Neural cell (in vitro differentiated cells): ENCODE data around the gene SUGCT.

ENCODE experiments used
- EP300 ChIP-seq: fragments of 450-650 bp; conservative IDR thresholded peaks from 2 replicates; pipeline ENCODE4 v1.6.1; 2014; ENCODE audit warnings: antibody characterized with exemption, mild to moderate bottlenecking, moderate library complexity; ENCODE audit not compliant: poor library complexity, severe bottlenecking
- EZH2 ChIP-seq: fragments of 200-600, 300-800 bp; shearing (Covaris generic), sonication (generic); IDR thresholded peaks from 2 replicates; pipeline ENCODE4 v1.6.1; 2014; ENCODE audit warnings: antibody characterized with exemption, low read length, borderline replicate concordance, mild to moderate bottlenecking; ENCODE audit not compliant: insufficient read depth, poor library complexity, severe bottlenecking
- POLR2AphosphoS5 ChIP-seq: IDR thresholded peaks from 2 replicates; pipeline ENCODE4 v1.6.1; 2012
- RAD21 ChIP-seq: fragments of 450-650 bp; conservative IDR thresholded peaks from 2 replicates; pipeline ENCODE4 v1.6.1; 2014; ENCODE audit warnings: antibody characterized with exemption, mild to moderate bottlenecking, moderate library complexity
- SMC3 ChIP-seq: fragments of 450-650 bp; conservative IDR thresholded peaks from 2 replicates; pipeline ENCODE4 v1.6.1; 2014; ENCODE audit warnings: antibody characterized with exemption, mild to moderate bottlenecking, moderate library complexity; ENCODE audit not compliant: poor library complexity
- TAF1 ChIP-seq: IDR thresholded peaks from 2 replicates; pipeline ENCODE4 v1.6.1; 2012; ENCODE audit warnings: low read depth
- TF ChIP-seq, protein P1 (sequence below): fragments of 450-650 bp; IDR thresholded peaks from 2 replicates; pipeline ENCODE4 v1.5.1; 2014; ENCODE audit warnings: antibody characterized with exemption, mild to moderate bottlenecking, moderate library complexity; ENCODE audit not compliant: poor library complexity, severe bottlenecking
- TF ChIP-seq, protein P2 (sequence below): IDR thresholded peaks from 2 replicates; pipeline ENCODE4 v1.6.1; 2012; ENCODE audit warnings: borderline replicate concordance

DNA sequence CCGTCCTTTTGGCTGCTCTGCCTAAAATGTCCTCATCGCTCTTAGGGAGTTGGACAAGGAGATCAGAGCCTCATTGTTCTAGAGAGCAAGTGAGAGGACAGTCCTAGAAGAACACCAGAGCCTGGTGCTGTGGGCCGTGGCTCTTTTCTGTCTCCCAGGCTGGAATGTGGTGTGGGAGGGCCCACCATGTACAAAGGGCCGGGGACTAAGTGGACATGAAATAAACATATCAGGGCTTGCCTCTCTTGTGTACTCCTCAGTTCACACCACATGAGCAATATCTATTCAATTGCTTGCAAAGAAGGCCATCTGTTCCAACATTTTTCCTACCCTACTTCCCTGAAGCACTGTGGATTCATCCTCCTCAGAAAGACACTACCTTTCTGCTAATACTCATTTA is 510.4 kb downstream of the SUGCT start:
- TF ChIP-seq, protein P1, sequence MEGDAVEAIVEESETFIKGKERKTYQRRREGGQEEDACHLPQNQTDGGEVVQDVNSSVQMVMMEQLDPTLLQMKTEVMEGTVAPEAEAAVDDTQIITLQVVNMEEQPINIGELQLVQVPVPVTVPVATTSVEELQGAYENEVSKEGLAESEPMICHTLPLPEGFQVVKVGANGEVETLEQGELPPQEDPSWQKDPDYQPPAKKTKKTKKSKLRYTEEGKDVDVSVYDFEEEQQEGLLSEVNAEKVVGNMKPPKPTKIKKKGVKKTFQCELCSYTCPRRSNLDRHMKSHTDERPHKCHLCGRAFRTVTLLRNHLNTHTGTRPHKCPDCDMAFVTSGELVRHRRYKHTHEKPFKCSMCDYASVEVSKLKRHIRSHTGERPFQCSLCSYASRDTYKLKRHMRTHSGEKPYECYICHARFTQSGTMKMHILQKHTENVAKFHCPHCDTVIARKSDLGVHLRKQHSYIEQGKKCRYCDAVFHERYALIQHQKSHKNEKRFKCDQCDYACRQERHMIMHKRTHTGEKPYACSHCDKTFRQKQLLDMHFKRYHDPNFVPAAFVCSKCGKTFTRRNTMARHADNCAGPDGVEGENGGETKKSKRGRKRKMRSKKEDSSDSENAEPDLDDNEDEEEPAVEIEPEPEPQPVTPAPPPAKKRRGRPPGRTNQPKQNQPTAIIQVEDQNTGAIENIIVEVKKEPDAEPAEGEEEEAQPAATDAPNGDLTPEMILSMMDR = no peak
- TF ChIP-seq TAF1 = no peak
- no peak for TF ChIP-seq EZH2
- no peak for TF ChIP-seq EP300
- no peak for TF ChIP-seq SMC3
- TF ChIP-seq, protein P2, sequence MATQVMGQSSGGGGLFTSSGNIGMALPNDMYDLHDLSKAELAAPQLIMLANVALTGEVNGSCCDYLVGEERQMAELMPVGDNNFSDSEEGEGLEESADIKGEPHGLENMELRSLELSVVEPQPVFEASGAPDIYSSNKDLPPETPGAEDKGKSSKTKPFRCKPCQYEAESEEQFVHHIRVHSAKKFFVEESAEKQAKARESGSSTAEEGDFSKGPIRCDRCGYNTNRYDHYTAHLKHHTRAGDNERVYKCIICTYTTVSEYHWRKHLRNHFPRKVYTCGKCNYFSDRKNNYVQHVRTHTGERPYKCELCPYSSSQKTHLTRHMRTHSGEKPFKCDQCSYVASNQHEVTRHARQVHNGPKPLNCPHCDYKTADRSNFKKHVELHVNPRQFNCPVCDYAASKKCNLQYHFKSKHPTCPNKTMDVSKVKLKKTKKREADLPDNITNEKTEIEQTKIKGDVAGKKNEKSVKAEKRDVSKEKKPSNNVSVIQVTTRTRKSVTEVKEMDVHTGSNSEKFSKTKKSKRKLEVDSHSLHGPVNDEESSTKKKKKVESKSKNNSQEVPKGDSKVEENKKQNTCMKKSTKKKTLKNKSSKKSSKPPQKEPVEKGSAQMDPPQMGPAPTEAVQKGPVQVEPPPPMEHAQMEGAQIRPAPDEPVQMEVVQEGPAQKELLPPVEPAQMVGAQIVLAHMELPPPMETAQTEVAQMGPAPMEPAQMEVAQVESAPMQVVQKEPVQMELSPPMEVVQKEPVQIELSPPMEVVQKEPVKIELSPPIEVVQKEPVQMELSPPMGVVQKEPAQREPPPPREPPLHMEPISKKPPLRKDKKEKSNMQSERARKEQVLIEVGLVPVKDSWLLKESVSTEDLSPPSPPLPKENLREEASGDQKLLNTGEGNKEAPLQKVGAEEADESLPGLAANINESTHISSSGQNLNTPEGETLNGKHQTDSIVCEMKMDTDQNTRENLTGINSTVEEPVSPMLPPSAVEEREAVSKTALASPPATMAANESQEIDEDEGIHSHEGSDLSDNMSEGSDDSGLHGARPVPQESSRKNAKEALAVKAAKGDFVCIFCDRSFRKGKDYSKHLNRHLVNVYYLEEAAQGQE = no peak
- TF ChIP-seq RAD21 = no peak
- no peak for TF ChIP-seq POLR2AphosphoS5
